Fibroblast of skin of scalp (primary cell): Measurements from ENCODE around the gene DNAAF1.
A peak's percentile ranks its signal among the peaks of the same experiment; 100 is the strongest.
"Not testable (repeated sequence)": the region's sequence is repeated elsewhere in the genome, so short reads cannot be mapped to it uniquely, and the experiment has no call there.

Experiments used
- DNase-seq: peaks from one replicate; pipeline ENCODE4 v3.0.0-alpha.2; 2013

The DNAAF1 gene

GRCh38 chr16:84212631-84213030 lies 67.5 kb downstream of the DNAAF1 start:
- no peak for DNase-seq

- DNase-seq: no peak
Observed at GRCh38 chr16:84214451-84215066, 69.5 kb downstream of the DNAAF1 start.

DNA sequence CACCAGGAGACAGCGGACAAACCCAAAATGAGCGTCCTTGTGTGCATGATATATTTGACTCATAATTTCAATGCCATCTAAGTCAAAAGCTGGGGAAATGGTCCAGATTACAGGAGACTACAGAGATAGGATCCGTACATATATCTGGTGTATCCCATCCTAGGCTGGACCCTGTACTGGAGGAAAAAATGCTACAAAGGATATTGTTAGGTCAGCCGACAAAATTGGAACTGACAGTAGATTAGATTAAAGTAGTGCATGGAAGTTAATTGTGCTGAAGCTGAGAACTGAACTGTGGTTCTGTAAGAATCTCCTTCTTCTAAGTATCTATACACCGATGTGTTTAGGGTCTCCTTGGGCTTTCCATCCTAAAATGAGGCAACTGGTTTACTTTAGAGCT lies 70.4 kb downstream of the DNAAF1 start:
- DNase-seq: no peak

DNA sequence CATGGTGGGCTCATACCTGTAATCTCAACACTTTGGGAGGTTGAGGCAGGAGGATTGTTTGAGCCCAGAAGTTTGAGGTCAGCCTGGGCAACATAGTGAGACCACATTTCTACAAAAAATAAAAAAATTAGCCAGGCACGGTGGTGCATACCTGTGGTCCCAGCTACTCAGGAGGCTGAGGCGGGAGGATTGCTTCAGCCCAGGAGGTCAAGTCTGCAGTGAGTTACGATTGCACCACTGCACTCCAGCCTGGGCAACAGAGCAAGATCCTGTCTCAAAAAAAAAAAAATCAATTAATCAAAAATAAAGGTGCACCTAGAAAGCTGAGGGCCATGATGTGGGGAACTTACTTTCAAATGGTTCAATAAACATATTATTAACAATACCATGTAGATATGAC lies 71.0 kb downstream of the DNAAF1 start:
- DNase-seq: not testable (repeated sequence)

DNA sequence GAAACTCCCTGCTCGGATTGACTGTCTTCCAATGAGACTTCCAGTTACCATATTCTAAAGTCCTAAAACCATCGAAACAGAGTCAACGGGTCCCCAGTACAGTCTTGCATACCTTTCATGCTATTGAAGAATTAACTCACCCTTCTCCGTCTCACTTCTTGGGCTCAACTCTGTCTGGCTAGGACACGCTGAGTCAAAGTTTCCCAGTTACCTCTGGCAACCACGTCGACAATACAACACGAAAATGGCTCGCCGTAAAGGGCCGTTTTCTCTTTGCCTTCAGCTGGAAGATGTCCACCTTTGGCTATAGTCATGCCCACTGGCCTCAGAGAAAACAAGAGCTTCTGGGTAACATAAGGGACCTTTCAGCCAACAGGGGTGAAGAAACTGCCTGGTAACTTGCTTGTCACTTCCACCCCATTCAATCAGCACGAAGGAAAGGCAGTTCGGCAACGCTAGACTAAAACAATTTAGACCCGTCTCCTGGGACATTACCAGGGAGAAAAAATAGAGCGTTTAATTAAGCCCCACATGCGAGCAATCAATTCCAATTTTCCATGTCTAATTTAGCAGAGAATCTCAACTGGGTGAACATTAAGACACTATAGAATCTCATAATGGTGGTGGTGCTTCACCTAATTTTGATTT lies 73.2 kb downstream of the DNAAF1 start:
- DNase-seq: no peak

DNA sequence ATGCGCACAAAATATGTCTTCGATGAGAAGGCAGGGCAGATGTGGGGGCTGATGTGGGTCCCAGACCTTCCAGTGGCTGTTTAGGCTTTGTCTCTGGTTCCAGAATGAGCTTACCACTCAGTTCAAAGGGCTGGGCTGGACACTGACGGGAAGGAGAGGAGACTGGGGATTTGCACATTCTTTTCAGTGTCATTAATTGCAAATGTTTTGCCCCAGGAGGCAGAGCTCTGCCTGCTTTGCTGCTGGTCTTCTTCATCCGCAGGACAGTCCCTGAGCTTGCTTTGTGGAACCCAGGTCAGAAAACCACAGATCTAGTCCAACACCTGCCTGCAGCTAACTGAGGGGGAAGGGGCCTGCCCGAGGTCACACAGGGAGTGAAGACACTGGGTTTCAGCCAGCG lies 73.8 kb downstream of the DNAAF1 start:
- no peak for DNase-seq

GRCh38 chr16:84220851-84221250 lies 75.7 kb downstream of the DNAAF1 start:
- peak; percentile 20 for DNase-seq

DNA sequence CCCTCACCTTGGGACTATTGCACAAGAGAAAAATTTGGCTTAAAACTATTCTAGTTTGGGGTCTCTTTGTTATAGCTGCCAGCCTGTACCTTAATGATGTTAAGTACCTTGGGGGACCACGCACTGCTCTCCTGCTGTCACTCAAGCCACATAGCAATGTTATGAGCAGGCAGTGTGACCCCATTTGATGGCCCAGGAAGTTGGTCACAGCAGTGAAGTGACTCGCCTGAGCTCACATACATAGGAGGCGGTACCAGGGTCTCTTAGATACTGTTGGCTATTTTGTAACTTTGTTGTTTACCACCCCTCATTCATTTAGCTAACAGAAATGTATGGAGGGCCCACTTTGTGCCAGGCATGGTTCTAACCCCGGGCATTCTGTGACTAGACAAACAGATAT lies 78.3 kb downstream of the DNAAF1 start:
- no peak for DNase-seq

DNA sequence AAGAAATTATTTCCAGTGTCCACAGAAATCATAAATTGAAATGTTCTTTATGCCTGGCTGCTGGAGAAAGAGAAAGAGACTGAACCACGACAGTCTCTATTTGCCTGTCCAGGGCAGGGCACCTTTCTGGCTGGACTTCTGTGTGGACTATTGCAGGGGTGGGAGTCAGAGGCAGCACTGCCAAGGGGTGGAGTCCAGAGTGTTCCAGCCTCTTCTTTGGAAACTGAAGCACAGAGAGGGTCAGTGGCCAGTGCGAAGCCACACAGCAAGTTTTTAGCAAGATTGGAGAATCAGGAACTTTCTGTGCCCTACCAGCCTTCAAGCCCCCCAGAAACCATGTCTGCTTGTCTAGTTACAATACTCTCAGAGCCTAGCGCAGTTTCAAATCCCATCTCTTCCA lies 79.4 kb downstream of the DNAAF1 start:
- no peak for DNase-seq

DNA sequence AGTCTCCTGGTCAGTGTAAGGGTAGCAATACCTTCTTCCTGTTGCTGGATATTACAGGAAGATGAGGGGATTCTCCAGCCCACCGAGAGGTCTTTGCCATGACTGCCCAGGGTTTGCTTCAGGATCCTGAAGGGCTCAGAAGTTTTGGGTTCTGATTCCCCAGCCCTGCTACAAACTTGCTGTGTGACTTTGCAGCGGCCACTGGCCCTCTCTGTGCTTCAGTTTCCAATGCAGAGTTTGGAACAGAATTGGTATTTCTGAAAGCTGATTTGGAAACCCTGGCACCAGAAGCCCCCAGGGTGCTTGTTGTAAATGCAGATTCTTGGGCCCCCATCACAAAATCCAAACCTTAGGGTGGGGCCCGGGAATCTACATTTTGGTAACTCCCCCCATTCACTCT lies 80.0 kb downstream of the DNAAF1 start:
- no peak for DNase-seq

DNA sequence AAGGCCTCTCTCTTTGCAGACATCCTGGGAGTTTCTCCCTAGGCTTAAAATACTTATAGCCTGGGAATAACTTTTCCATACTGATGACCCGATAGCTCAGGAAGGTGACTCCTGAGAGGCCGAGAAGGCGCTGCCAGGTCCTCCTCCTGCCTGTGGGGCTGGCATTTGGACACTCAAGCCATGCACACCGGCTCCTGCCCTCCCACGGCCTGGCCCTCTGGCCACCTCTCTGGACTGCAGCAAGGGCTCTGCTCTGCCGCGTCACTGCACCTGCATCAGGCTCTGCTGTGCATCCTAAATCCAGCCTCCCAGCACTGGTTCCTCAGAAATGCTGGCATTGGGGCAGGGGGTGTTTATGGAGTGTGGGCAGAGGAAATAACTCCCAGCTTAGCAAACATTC lies 80.5 kb downstream of the DNAAF1 start:
- DNase-seq: no peak

DNA sequence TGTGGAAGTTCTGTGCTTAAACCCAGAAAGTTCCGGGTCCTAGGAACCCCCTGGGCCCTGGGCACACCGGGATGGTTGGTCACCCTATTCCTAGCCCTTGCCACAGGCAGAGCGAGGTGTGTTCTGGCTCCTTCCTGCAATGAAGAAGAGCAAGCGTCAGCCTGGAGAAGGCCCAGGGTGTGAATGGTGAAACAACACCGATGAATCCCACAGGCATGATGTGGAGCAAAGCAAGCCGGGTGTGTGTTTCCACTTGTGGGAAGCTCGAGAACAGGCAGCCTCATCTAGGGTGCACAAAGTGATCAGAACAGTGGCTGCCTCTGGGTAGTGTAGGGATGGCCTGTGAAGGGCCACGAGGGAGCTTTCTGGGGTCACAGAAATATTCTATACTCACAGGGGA lies 80.9 kb downstream of the DNAAF1 start:
- DNase-seq: no peak
